Measurements from ENCODE around the gene CALHM6.

CALHM6 gene

GRCh38 chr6:116445102-116445501, 16.1 kb upstream of the CALHM6 start:
- no peak for DNase-seq (ENCODE audit: low read depth, low spot score)

GRCh38 chr6:116446399-116446798, 14.8 kb upstream of the CALHM6 start:
- no peak for DNase-seq (ENCODE audit: low read depth, low spot score)

GRCh38 chr6:116447052-116447451, 14.1 kb upstream of the CALHM6 start:
- DNase-seq (ENCODE audit: low read depth, low spot score), result no peak

GRCh38 chr6:116447496-116448011, 13.6 kb upstream of the CALHM6 start:
- no peak for DNase-seq (ENCODE audit: low read depth, low spot score)

- no peak for DNase-seq (ENCODE audit: low read depth, low spot score)
Observed at GRCh38 chr6:116449565-116449964, 11.6 kb upstream of the CALHM6 start.

- no peak for DNase-seq (ENCODE audit: low read depth, low spot score)
Observed at GRCh38 chr6:116450185-116450710, 10.9 kb upstream of the CALHM6 start.

GRCh38 chr6:116450769-116451740, 10.1 kb upstream of the CALHM6 start:
- no peak for DNase-seq (ENCODE audit: low read depth, low spot score)

- no peak for DNase-seq (ENCODE audit: low read depth, low spot score)
Observed at GRCh38 chr6:116451916-116452315, 9.3 kb upstream of the CALHM6 start.

- DNase-seq (ENCODE audit: low read depth, low spot score), result no peak
Observed at GRCh38 chr6:116452531-116452930, 8.6 kb upstream of the CALHM6 start.

- DNase-seq (ENCODE audit: low read depth, low spot score), result no peak
Observed at GRCh38 chr6:116456106-116456505, 5.1 kb upstream of the CALHM6 start.

- no peak for DNase-seq (ENCODE audit: low read depth, low spot score)
Observed at GRCh38 chr6:116456927-116457326, 4.2 kb upstream of the CALHM6 start.

- DNase-seq (ENCODE audit: low read depth, low spot score), result no peak
Observed at GRCh38 chr6:116458264-116458663, 2.9 kb upstream of the CALHM6 start.

- no peak for DNase-seq (ENCODE audit: low read depth, low spot score)
Observed at GRCh38 chr6:116459927-116460326, 1.2 kb upstream of the CALHM6 start.

GRCh38 chr6:116461932-116462885, 1.0 kb downstream of the CALHM6 start:
- DNase-seq (ENCODE audit: low read depth, low spot score), result no peak

GRCh38 chr6:116463301-116463700, 2.1 kb downstream of the CALHM6 start:
- DNase-seq (ENCODE audit: low read depth, low spot score), result no peak

- DNase-seq (ENCODE audit: low read depth, low spot score), result no peak
Observed at GRCh38 chr6:116465246-116465645, 4.1 kb downstream of the CALHM6 start.

GRCh38 chr6:116467096-116467495, 5.9 kb downstream of the CALHM6 start:
- no peak for DNase-seq (ENCODE audit: low read depth, low spot score)

- DNase-seq (ENCODE audit: low read depth, low spot score), result no peak
Observed at GRCh38 chr6:116467514-116467913, 6.3 kb downstream of the CALHM6 start.

GRCh38 chr6:116468293-116468692, 7.1 kb downstream of the CALHM6 start:
- no peak for DNase-seq (ENCODE audit: low read depth, low spot score)

- DNase-seq (ENCODE audit: low read depth, low spot score), result no peak
Observed at GRCh38 chr6:116471531-116471930, 10.4 kb downstream of the CALHM6 start.

GRCh38 chr6:116472706-116473105, 11.5 kb downstream of the CALHM6 start:
- no peak for DNase-seq (ENCODE audit: low read depth, low spot score)

- no peak for DNase-seq (ENCODE audit: low read depth, low spot score)
Observed at GRCh38 chr6:116475141-116475540, 14.0 kb downstream of the CALHM6 start.

Data from activated naive CD8-positive, alpha-beta T cell treated with anti-CD3 and anti-CD28 coated beads, Interleukin-2, amount 50 U/mL, for 16 hours (primary cell).